GM19240 (cell line): Measurements from ENCODE around the gene UNC13C.

Experiments
- DNase-seq: peaks from one replicate; pipeline ENCODE4 v3.0.0; 2011; ENCODE audit warnings: low spot score; ENCODE audit not compliant: insufficient read length

The UNC13C gene

GRCh38 chr15:54456413-54456812 is 478.2 kb downstream of the UNC13C start:
- no peak for DNase-seq

- DNase-seq = no peak
Observed at GRCh38 chr15:54462511-54462913, 484.3 kb downstream of the UNC13C start.

GRCh38 chr15:54481819-54482218 is 503.6 kb downstream of the UNC13C start:
- DNase-seq = no peak

GRCh38 chr15:54482251-54482650 is 504.0 kb downstream of the UNC13C start:
- DNase-seq = no peak

GRCh38 chr15:54500330-54500729 is 522.1 kb downstream of the UNC13C start:
- DNase-seq = no peak

- DNase-seq = no peak
Observed at GRCh38 chr15:54502416-54503075, 524.3 kb downstream of the UNC13C start.

GRCh38 chr15:54504695-54505094 is 526.5 kb downstream of the UNC13C start:
- DNase-seq = no peak

GRCh38 chr15:54506977-54507524 is 528.8 kb downstream of the UNC13C start:
- no peak for DNase-seq

- no peak for DNase-seq
Observed at GRCh38 chr15:54514601-54515000, 536.4 kb downstream of the UNC13C start.

- DNase-seq = no peak
Observed at GRCh38 chr15:54515664-54516582, 537.7 kb downstream of the UNC13C start.

- DNase-seq = no peak
Observed at GRCh38 chr15:54517366-54517765, 539.1 kb downstream of the UNC13C start.

GRCh38 chr15:54518156-54518882 is 540.1 kb downstream of the UNC13C start:
- DNase-seq = no peak

- no peak for DNase-seq
Observed at GRCh38 chr15:54519577-54519976, 541.3 kb downstream of the UNC13C start.

- no peak for DNase-seq
Observed at GRCh38 chr15:54520616-54521015, 542.4 kb downstream of the UNC13C start.

- no peak for DNase-seq
Observed at GRCh38 chr15:54521206-54521605, 543.0 kb downstream of the UNC13C start.

GRCh38 chr15:54528021-54528420 is 549.8 kb downstream of the UNC13C start:
- DNase-seq = no peak

- DNase-seq = no peak
Observed at GRCh38 chr15:54540721-54541120, 562.5 kb downstream of the UNC13C start.

GRCh38 chr15:54547491-54547890 is 569.2 kb downstream of the UNC13C start:
- no peak for DNase-seq

- DNase-seq = no peak
Observed at GRCh38 chr15:54550954-54551353, 572.7 kb downstream of the UNC13C start.

- no peak for DNase-seq
Observed at GRCh38 chr15:54556231-54556630, 578.0 kb downstream of the UNC13C start.

GRCh38 chr15:54559405-54560069 is 581.3 kb downstream of the UNC13C start:
- DNase-seq = no peak
